Inflammatory macrophage (primary cell): Measurements from ENCODE around the gene HSD17B12.

ENCODE experiments used
- DNase-seq, 2 donors: peaks; one replicate each; pipeline ENCODE4 v3.0.0-alpha.2; 2020 to 2022

HSD17B12 gene

GRCh38 chr11:43874078-43874477 is 193.5 kb downstream of the HSD17B12 start:
- no peak for DNase-seq

- DNase-seq, result no peak
Measured at GRCh38 chr11:43874738-43875137, 194.2 kb downstream of the HSD17B12 start.

- no peak for DNase-seq
Measured at GRCh38 chr11:43879789-43880639, 199.5 kb downstream of the HSD17B12 start.

GRCh38 chr11:43880640-43881159 is 200.2 kb downstream of the HSD17B12 start, which contains the start of gene ALKBH3:
TSS of gene ALKBH3 (plus strand) at chr11:43880831. CDS start at chr11:43882653, 1,822 bp downstream.
- peak; percentile 92 to 96 for DNase-seq

GRCh38 chr11:43892851-43893250 is 212.3 kb downstream of the HSD17B12 start:
- DNase-seq, result no peak

- DNase-seq, result no peak
Measured at GRCh38 chr11:43894546-43894945, 214.0 kb downstream of the HSD17B12 start.

- DNase-seq, result no peak
Measured at GRCh38 chr11:43895601-43896000, 215.1 kb downstream of the HSD17B12 start.

GRCh38 chr11:43898574-43898973 is 218.0 kb downstream of the HSD17B12 start:
- no peak for DNase-seq

- DNase-seq, result no peak
Measured at GRCh38 chr11:43899094-43899493, 218.6 kb downstream of the HSD17B12 start.

- peak in 1 of 2 donors; percentile 5 for DNase-seq
Measured at GRCh38 chr11:43901551-43901950, 221.0 kb downstream of the HSD17B12 start.

GRCh38 chr11:43903078-43903477 is 222.5 kb downstream of the HSD17B12 start:
- no peak for DNase-seq

GRCh38 chr11:43903969-43904368 is 223.4 kb downstream of the HSD17B12 start:
- DNase-seq, result no peak

GRCh38 chr11:43904742-43905535 is 224.4 kb downstream of the HSD17B12 start:
- DNase-seq, result no peak

- peak; percentile 14 to 20 for DNase-seq
Measured at GRCh38 chr11:43905813-43906241, 225.3 kb downstream of the HSD17B12 start.
